ENCODE data around the gene SBF1.
"Not testable (repeated sequence)": the region's sequence is repeated elsewhere in the genome, so short reads cannot be mapped to it uniquely, and the experiment has no call there.

SBF1 gene, protein sequence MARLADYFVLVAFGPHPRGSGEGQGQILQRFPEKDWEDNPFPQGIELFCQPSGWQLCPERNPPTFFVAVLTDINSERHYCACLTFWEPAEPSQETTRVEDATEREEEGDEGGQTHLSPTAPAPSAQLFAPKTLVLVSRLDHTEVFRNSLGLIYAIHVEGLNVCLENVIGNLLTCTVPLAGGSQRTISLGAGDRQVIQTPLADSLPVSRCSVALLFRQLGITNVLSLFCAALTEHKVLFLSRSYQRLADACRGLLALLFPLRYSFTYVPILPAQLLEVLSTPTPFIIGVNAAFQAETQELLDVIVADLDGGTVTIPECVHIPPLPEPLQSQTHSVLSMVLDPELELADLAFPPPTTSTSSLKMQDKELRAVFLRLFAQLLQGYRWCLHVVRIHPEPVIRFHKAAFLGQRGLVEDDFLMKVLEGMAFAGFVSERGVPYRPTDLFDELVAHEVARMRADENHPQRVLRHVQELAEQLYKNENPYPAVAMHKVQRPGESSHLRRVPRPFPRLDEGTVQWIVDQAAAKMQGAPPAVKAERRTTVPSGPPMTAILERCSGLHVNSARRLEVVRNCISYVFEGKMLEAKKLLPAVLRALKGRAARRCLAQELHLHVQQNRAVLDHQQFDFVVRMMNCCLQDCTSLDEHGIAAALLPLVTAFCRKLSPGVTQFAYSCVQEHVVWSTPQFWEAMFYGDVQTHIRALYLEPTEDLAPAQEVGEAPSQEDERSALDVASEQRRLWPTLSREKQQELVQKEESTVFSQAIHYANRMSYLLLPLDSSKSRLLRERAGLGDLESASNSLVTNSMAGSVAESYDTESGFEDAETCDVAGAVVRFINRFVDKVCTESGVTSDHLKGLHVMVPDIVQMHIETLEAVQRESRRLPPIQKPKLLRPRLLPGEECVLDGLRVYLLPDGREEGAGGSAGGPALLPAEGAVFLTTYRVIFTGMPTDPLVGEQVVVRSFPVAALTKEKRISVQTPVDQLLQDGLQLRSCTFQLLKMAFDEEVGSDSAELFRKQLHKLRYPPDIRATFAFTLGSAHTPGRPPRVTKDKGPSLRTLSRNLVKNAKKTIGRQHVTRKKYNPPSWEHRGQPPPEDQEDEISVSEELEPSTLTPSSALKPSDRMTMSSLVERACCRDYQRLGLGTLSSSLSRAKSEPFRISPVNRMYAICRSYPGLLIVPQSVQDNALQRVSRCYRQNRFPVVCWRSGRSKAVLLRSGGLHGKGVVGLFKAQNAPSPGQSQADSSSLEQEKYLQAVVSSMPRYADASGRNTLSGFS (N-terminal part only)

DNA sequence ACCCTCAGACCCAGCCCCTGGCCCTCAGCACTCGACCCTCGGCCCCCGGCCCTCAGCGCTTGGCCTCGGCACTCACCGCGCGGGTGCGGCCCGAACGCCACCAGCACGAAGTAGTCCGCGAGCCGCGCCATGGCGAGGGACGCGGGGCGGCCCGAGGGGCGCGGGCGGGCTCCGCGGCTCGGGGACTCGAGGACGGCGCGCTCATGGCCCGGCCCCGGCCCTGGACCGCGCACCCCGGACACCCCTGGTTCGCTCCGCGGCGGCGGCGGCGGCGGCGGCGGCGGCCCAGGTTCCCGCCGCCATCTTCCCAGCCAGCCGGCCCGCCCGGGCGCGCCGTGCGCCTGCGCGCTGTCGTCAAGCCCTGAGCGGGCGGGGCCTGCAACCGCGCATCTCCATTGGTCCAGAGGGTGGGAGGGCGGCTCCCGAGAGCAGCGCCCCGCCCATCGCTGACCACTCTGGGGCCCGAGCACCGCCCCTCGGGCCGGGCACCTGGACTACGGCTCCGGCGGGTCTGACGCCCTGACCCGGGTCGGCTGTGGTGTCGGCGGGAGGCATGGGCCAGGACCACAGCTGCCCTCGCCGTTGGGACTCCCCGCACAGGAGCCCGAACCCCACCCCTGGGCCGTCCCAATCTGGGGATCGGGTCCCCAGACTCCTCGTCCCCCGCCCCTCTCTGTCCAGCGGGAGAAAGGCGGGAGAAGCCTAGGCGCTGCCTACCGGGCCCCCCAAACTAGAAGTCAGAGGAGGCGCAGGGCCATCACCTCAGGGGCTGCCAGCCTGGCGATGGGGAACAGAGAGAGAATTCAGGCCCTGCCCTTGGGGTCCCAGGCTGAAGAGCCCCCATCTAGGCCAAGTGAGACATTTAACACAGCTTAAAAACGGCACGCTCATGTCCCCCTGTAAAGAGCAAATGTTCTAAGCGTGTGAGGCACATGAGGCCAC lies at the start of gene SBF1:
Gene SBF1, minus strand, starts transcription at position 326 of the 942 bp plus-strand sequence. Its CDS starts 195 bp downstream, at position 131.
- DNase-seq (ENCODE audit: low read depth, low spot score): peak; percentile 29
- H3K27ac ChIP-seq: peak within 1 kb of the TSS; percentile 20

DNA sequence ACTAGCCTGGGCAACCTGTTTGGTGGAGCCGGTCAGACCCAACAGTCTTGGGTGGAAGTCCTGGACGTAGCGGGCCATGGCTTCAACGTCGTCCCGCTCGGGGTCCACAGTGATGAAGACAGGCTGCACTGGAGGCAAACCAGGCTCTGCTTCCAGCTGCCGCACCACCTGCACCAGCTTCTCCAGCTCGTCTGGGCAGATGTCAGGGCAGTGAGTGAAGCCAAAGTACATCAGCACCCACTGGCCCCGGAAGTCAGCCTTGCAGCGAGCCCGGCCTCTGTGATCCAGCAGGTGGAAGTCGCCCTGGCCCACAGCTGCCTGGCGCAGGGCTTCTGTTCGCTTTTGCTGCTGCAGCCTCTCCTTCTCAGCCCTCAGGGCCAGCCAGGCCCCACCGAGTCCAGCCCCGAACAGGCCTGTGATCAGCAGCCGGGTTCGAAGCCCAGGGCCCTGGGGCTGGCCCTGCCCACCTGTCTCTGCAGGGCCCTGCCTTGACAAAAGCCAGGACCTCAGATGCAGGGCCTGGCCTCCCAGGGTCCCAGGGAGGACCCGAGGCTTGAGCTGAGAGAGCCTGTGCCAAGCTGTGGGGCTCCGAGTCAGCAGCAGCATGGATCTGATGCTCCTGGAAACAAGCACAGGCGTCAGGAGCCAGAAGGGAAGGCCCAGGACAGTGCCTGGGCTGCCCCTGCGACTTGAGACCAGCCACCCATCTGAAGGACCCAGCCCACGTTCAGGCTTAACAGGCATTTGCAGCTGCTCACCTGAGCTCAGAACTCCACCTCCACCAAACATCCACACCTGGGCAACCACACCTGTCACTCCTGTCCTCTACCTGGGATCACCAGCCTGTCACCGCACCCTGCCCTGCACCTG lies 49.2 kb upstream of the SBF1 start:
- DNase-seq (ENCODE audit: low read depth, low spot score): no peak
- peak overlapping the region; percentile 77 for H3K27ac ChIP-seq

GRCh38 chr22:50523458-50523805 lies 48.6 kb upstream of the SBF1 start:
- DNase-seq (ENCODE audit: low read depth, low spot score): no peak
- no peak overlapping the region for H3K27ac ChIP-seq

DNA sequence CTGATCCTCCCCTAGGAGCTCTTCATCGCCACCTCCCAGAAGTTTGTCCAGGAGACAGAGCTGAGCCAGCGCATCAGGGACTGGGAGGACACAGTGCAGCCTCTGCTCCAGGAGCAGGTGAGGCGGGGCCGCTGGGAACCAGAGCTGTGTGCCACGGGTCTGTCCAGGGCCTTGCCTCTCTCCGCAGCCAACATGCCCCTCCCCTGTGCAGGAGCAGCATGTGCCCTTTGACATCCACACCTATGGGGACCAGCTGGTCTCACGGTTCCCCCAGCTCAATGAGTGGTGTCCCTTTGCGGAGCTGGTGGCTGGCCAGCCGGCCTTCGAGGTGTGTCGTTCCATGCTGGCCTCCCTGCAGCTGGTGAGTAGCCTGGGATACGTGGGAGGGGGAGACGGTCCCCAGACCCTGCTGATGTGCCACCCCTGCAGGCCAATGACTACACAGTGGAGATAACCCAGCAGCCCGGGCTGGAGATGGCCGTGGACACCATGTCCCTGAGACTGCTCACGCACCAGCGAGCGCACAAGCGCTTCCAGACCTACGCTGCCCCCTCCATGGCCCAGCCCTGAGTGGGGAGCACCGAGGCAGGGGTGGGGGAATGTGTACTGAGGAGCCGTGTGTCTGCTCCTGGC lies 48.1 kb upstream of the SBF1 start:
- no peak overlapping the region for H3K27ac ChIP-seq
- no peak for DNase-seq (ENCODE audit: low read depth, low spot score)

- H3K27ac ChIP-seq: no peak overlapping the region
- no peak for DNase-seq (ENCODE audit: low read depth, low spot score)
Observed at GRCh38 chr22:50522208-50522805, 47.5 kb upstream of the SBF1 start.

- no peak overlapping the region for H3K27ac ChIP-seq
- no peak for DNase-seq (ENCODE audit: low read depth, low spot score)
Observed at GRCh38 chr22:50521710-50522109, 46.9 kb upstream of the SBF1 start.

- H3K27ac ChIP-seq: no peak overlapping the region
- DNase-seq (ENCODE audit: low read depth, low spot score): no peak
Observed at GRCh38 chr22:50520826-50521453, 46.1 kb upstream of the SBF1 start.

GRCh38 chr22:50520184-50520583 lies 45.3 kb upstream of the SBF1 start:
- not testable (repeated sequence) for DNase-seq (ENCODE audit: low read depth, low spot score); H3K27ac ChIP-seq

DNA sequence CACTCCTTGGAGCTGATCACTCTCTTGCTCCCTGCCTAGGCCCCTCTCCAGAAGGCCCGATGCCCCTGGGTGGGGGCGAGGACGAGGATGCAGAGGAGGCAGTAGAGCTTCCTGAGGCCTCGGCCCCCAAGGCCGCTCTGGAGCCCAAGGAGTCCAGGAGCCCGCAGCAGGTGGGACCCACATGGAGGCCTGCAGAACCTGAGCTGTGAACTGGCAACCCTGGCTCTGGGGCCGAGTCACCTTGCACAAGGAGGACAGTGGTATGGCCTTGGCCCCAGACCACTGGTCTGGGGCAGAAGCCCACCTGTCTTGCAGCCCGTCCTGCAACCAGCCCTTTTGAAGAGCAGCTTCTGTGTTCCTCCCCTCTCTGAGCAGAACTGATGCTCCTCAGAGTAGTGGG lies 44.3 kb upstream of the SBF1 start:
- H3K27ac ChIP-seq: no peak overlapping the region
- DNase-seq (ENCODE audit: low read depth, low spot score): no peak

DNA sequence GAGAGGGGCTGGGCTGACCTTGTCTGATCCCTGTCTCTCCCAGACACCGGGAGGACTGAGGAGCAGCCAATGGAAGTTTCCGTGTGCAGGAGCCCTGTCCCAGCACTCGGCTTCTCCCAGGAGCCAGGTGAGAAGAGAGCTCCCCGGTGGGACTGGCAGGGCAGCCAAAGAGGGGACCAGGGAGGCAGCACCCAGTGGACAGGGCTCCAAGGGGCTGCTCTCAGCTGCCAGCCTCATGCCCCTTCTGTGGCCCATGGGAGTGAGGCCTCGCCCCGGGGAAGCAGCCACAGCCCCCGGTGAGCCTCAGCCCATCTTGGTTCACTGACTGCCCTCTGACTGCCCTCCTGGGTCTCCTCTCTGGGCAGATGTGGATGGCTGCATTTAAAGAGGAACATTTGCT lies 43.8 kb upstream of the SBF1 start:
- no peak overlapping the region for H3K27ac ChIP-seq
- DNase-seq (ENCODE audit: low read depth, low spot score): no peak

DNA sequence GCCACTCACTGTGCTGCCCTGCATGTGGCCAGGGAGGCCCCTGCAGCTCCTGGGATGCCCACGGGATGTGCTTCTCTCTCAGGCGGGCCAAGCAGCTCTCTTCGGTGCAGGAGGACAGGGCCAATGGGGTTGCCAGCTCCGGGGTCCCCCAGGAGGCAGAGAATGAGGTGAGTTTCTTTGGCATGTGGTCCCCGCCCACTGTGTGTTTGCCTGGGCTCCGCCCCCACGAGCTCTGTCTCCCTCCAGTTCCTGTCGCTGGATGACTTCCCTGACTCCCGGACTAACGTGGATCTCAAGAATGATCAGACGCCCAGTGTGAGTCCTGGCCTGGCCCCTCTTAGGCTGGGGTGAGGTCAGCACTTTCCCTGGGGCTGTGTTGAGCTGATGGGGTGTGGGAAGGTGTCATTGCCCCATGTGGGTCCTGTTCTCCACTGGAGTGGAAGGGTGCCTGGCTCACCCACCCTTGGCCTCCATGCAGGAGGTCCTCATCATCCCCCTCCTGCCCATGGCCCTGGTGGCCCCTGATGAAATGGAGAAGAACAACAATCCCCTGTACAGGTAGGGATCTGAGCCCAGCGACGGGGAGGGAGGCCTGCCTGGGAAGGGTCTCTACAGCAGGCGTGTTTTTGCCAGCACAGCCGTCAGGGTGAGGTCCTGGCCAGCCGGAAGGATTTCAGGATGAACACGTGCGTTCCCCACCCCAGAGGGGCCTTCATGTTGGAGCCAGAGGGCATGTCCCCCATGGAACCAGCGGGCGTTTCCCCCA lies 42.8 kb upstream of the SBF1 start:
- DNase-seq (ENCODE audit: low read depth, low spot score): no peak
- H3K27ac ChIP-seq: no peak overlapping the region

DNA sequence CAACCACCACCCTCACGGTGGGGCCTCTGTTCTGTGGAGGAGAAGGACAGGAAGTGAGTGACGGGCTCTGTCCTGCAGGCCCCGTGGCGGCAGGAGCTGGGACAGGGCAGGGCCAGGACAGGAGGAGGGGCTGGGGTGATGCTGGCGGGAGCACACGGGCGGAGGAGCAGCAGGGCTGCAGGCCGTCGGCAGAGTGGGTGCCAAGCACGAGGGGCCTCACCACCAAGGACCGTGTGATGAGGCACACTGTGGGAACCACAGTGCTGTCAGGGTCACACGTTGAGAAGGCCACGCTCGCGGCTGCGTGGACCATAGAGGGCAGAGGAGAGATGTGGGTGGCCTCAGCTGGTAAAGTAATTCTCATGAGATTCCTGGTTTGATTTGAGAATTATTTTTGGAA lies 42.1 kb upstream of the SBF1 start:
- DNase-seq (ENCODE audit: low read depth, low spot score): no peak
- no peak overlapping the region for H3K27ac ChIP-seq

DNA sequence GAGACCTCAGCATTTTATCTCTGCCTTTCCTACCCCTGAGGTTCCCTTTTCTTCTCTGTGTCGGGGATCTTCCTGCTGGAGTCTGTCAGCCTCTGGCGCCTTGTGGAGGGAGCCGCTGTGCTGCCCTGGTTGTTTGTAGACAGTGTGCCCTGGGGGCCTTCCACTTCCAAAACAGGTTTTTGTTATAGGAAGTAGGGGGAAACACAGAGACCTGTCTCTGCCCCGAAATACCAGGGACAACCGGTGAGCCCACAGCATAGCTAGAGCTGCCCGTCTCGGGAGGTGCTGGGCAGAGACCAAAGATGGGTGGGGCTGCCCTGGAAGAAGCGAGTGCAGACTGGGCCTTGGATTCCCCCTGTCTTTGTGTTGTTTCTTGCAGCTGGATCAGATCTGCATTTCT lies 41.2 kb upstream of the SBF1 start:
- no peak for DNase-seq (ENCODE audit: low read depth, low spot score)
- H3K27ac ChIP-seq: no peak overlapping the region

DNA sequence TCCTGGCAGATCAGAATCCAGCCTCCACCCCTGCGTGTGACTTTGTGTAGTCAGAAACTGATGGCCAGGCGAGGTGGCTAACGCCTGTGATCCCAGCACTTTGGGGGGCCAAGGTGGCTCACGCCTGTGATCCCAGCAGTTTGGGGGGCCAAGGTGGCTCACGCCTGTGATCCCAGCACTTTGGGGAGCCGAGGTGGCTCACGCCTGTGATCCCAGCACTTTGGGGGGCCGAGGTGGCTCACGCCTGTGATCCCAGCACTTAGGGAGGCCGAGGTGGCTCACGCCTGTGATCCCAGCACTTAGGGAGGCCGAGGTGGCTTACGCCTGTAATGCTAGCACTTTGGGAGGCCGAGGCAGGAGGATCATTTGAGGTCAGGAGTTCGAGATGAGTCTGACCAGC lies 38.3 kb upstream of the SBF1 start:
- H3K27ac ChIP-seq: no peak overlapping the region
- no peak for DNase-seq (ENCODE audit: low read depth, low spot score)

DNA sequence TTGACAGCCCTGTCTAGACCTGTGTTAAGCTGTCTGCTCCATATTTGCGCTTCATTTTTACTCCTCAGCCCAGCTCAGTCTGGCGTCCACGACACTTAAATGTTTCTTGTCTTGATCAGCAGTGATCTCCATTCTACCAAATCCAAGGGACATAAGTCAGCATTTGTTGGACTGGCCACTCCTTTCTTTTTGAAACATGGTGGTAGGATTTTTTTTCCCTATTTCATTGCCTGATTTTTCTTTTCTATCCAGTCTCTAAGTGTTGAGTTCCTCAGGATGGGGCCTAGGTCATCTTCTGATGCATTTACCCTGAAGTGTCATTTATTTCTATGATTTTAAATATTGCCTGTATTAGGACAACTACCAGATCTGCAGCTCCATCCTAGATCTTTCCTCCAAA lies 34.1 kb upstream of the SBF1 start:
- peak overlapping the region; percentile 55 for H3K27ac ChIP-seq
- DNase-seq (ENCODE audit: low read depth, low spot score): no peak

- H3K27ac ChIP-seq: peak within 1 kb of the TSS; percentile 55
- peak; percentile 78 for DNase-seq (ENCODE audit: low read depth, low spot score)
Observed at GRCh38 chr22:50507991-50508884, 33.4 kb upstream of the SBF1 start, which contains the start of gene NCAPH2. Gene NCAPH2 (plus strand): TSS chr22:50508224. CDS start chr22:50508338, 114 bp downstream.

Measured in epithelial cell of prostate (primary cell).